ENCODE results near the gene SPTBN4. TPM values are rescaled to one million over a fixed set of nuclear protein-coding genes. Genes with fewer than 3 reads are reported as not detected.
"Not testable (repeated sequence)": the region's sequence is repeated elsewhere in the genome, so short reads cannot be mapped to it uniquely, and the experiment has no call there.

SPTBN4 gene
- polyA plus RNA-seq, 6 donors from 2014 or later = not detected

DNA sequence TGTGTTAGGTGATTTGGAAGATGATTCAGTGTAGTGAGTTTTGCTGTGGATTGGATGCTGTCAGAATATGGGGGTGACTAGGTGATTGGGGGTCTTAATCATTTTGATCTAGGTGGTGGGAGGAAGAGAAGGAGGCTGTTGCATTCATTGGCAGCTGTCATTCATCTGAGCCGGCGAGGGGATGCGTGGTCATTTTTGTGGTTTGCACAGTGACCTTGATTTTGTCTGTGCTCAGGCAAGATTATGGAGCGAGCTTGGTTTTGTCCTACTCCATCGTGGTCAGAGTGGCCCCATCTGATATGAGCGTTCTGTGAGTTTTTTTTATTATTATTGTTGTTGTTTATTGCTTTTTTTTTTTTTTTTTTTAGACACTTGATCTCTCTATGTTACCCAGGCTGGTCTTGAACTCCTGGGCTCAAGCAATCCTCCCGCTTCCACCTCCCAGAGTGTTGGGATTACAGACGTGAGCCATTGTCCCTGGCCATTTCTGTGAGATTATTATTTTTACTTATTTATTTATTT lies 42.0 kb downstream of the SPTBN4 start:
- ATAC-seq (ENCODE audit: low read depth in 2 of 2) = no peak
- H3K36me3 Mint-ChIP-seq = peaks cover 0 to under 1% of the 10 kb centered on the region in 2 donors
- H3K9me3 Mint-ChIP-seq = peaks cover 0 to 6% (median 0%) of the 10 kb centered on the region in 7 donors
- H3K27ac Mint-ChIP-seq = no peak overlapping the region
- peaks cover 6 to 14% (median 9%) of the 10 kb centered on the region in 3 donors for H3K4me1 Mint-ChIP-seq
- no peak overlapping the region for H3K4me3 Mint-ChIP-seq
- DNase-seq = no peak
- peaks cover 46 to 72% (median 67%) of the 10 kb centered on the region in 3 donors for H3K27me3 Mint-ChIP-seq

DNA sequence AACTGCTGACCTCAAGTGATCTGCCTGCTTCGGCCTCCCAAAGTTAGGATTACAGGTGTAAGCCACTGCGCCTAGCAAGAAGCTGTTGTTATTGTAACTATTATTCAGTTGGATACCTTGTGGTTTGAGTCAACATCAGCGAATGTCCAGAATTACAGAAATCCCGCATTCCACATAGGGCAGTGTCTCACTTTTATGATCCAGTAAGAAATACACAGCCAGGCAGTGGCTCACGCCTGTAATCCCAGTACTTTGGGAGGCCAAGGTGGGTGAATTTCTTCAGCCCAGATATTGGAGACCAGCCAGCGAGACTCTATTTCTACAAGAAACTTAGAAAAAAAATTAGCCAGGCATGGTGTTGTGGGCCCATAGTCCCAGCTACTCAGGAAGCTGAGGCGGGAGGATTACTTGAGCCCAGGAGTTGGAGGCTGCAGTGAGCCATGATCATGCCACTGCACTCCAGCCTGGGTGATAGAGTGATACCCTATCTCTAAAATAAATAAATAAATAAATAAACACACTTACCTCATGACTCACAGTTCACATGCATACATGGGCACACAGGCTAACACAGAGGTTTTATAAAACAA lies 43.8 kb downstream of the SPTBN4 start:
- no peak overlapping the region for H3K4me3 Mint-ChIP-seq
- DNase-seq (no peak), ATAC-seq (ENCODE audit: low read depth in 2 of 2) (no peak)
- H3K27me3 Mint-ChIP-seq = peaks cover 49 to 66% (median 63%) of the 10 kb centered on the region in 3 donors
- peaks cover 0 to 4% (median 0%) of the 10 kb centered on the region in 7 donors for H3K9me3 Mint-ChIP-seq
- H3K4me1 Mint-ChIP-seq = peaks cover 6 to 8% (median 7%) of the 10 kb centered on the region in 3 donors
- no peak overlapping the region for H3K27ac Mint-ChIP-seq
- H3K36me3 Mint-ChIP-seq = peaks cover 0 to 5% of the 10 kb centered on the region in 2 donors

DNA sequence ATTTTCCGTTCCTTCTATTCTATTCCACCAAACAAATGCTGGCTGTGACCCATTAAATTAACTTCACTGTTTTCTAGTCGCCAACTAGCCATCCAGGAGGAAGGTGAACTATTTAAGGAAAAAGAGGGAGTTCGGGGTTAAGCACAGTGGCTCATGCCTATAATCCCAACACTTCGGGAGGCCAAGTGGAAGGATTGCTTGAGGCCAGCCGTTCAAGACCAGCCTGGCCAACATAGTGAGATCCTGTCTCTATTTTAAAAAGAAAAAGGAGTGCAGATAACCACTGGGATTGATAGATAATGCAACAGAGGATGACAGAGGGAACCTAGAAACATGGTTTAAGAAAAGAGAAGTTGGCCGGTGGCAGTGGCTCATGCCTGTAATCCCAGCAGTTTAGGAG lies 44.7 kb downstream of the SPTBN4 start:
- peaks cover 0 to 5% of the 10 kb centered on the region in 2 donors for H3K36me3 Mint-ChIP-seq
- no peak for ATAC-seq (ENCODE audit: low read depth in 2 of 2)
- peak overlapping the region in 1 of 6 donors; percentile 82 for H3K27ac Mint-ChIP-seq
- no peak for DNase-seq
- peaks cover 0 to 4% (median 0%) of the 10 kb centered on the region in 7 donors for H3K9me3 Mint-ChIP-seq
- peaks cover 47 to 63% (median 59%) of the 10 kb centered on the region in 3 donors for H3K27me3 Mint-ChIP-seq
- no peak overlapping the region for H3K4me3 Mint-ChIP-seq
- H3K4me1 Mint-ChIP-seq = peaks cover 6 to 8% (median 7%) of the 10 kb centered on the region in 3 donors

DNA sequence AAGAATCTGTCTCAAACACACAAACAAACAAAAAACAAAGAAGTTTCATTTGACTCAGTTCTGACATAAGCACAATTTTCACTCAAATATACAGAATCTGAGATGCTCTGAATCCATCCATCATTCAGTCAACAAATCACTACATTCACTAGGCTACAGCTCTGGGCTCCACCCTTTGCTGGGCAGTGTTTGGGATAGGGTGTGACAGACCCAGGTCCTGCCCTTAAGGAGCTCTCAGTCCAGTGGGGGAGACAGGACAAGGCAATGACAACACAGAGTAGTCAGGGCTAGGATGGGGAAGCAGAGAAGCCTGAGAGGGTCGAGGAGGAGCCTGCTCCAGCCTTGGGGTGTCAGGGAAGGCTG lies 45.3 kb downstream of the SPTBN4 start:
- Mint-ChIP-seq H3K9me3 (peaks cover 0 to 4% (median 0%) of the 10 kb centered on the region in 7 donors), H3K27me3 (peaks cover 53 to 69% (median 64%) of the 10 kb centered on the region in 3 donors), H3K4me3 (peak overlapping the region in 5 of 8 donors; percentile 9 to 66 (median 47)), H3K4me1 (peaks cover 6 to 8% (median 7%) of the 10 kb centered on the region in 3 donors), H3K27ac (peak overlapping the region in 1 of 6 donors; percentile 44), H3K36me3 (peaks cover 0 to 5% of the 10 kb centered on the region in 2 donors)
- ATAC-seq (ENCODE audit: low read depth in 2 of 2) = no peak
- no peak for DNase-seq

DNA sequence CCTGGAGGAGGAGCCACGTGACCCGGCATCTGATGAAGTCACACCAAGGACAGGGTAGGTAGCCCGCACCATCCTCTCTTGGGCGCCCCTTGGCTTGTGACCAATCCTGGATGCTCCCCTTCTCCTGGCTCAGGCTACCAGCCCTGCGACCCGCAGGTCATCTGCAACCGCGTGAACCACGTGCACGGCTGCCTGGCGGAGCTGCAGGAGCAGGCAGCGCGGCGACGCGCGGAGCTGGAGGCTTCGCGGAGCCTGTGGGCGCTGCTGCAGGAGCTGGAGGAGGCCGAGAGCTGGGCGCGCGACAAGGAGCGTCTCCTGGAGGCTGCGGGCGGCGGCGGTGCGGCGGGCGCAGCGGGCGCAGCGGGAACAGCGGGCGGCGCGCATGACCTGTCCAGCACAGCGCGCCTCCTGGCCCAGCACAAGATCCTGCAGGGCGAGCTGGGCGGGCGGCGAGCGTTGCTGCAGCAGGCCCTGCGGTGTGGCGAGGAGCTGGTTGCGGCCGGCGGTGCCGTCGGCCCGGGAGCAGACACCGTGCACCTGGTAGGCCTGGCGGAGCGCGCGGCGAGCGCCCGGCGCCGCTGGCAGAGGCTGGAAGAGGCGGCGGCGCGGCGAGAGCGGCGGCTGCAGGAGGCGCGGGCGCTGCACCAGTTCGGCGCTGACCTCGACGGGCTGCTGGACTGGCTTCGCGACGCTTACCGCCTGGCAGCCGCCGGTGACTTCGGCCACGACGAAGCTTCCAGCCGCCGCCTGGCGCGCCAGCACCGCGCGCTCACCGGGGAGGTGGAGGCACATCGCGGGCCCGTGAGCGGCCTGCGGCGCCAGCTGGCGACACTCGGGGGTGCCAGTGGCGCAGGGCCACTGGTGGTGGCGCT lies 45.9 kb downstream of the SPTBN4 start:
- Mint-ChIP-seq H3K4me1 (peaks cover 6 to 8% (median 7%) of the 10 kb centered on the region in 3 donors), H3K27ac (no peak overlapping the region), H3K9me3 (peaks cover 0 to 4% (median 0%) of the 10 kb centered on the region in 7 donors), H3K27me3 (peaks cover 58 to 72% (median 69%) of the 10 kb centered on the region in 3 donors), H3K4me3 (peak overlapping the region in 3 of 8 donors; percentile 9 to 66 (median 50)), H3K36me3 (peaks cover 0 to 5% of the 10 kb centered on the region in 2 donors)
- DNase-seq (no peak), ATAC-seq (ENCODE audit: low read depth in 2 of 2) (no peak)

DNA sequence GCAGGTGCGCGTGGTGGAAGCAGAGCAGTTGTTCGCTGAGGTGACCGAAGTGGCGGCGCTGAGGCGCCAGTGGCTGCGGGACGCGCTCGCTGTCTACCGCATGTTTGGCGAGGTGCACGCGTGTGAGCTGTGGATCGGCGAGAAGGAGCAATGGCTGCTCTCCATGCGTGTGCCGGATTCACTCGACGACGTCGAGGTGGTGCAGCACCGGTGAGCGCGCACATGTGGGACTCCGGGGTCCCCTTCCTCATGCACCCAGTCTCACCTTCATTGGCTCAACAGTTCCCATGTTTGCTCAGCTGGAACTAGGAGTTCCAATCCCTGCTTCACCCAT lies 46.5 kb downstream of the SPTBN4 start:
- no peak for DNase-seq
- H3K27ac Mint-ChIP-seq = no peak overlapping the region
- H3K4me3 Mint-ChIP-seq = no peak overlapping the region
- H3K4me1 Mint-ChIP-seq = peaks cover 6 to 8% (median 7%) of the 10 kb centered on the region in 3 donors
- peaks cover 58 to 70% (median 64%) of the 10 kb centered on the region in 3 donors for H3K27me3 Mint-ChIP-seq
- no peak for ATAC-seq (ENCODE audit: low read depth in 2 of 2)
- H3K36me3 Mint-ChIP-seq = peaks cover 0 to 5% of the 10 kb centered on the region in 2 donors
- H3K9me3 Mint-ChIP-seq = peaks cover 0 to 4% (median 0%) of the 10 kb centered on the region in 7 donors

DNA sequence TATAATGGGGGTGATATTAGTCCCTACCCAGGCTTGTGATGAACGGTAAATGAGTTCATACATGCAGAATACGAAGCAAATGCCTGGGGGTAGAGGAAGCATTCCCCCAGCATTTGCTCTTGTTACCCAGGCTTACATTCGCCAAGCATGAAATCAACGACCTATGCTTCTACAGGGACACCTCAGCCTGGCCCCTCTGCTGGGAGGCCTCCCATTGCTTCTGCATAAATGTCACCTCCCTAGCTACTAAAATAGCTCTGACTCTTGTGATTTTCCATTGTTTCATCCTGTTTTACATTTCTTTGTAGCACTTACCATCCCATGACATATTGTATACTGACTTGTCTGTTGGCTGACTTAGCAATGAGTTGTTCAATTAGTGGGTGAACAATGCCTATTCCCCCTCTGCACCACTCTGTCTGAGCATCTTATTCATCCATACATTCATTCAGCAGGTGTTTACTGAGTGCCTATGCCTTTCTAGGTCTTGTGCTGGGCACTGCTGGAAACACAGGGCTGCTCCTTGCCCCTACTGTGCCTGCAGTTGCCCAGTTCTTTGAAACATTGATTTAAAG lies 47.0 kb downstream of the SPTBN4 start:
- peaks cover 0 to 4% (median 0%) of the 10 kb centered on the region in 7 donors for H3K9me3 Mint-ChIP-seq
- ATAC-seq (ENCODE audit: low read depth in 2 of 2) (no peak), DNase-seq (no peak)
- H3K4me3 Mint-ChIP-seq = peak overlapping the region in 1 of 8 donors; percentile 69
- H3K27me3 Mint-ChIP-seq = peaks cover 54 to 65% (median 59%) of the 10 kb centered on the region in 3 donors
- H3K27ac Mint-ChIP-seq = peak overlapping the region in 1 of 6 donors; percentile 58
- peaks cover 0 to 5% of the 10 kb centered on the region in 2 donors for H3K36me3 Mint-ChIP-seq
- H3K4me1 Mint-ChIP-seq = peaks cover 6 to 8% (median 7%) of the 10 kb centered on the region in 3 donors

DNA sequence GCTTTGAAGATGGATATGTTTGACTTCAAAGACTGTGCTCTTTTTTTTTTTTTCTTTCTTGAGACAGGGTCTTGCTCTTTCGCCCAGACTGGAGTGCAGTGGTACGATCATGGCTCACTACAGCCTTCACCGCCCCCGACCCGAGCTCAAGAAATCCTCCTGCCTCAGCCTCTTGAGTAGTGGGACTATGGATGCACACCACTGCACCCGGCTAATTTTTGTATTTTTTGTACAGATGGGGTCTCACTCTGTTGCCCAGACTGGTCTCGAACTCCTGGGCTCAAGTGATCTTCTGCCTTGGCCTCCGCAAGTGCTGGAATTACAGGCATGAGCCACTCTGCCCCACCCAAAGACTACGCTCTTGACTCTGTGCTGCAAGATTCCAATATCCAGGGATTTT lies 50.4 kb downstream of the SPTBN4 start:
- Mint-ChIP-seq H3K9me3 (peaks cover 0 to 4% (median 0%) of the 10 kb centered on the region in 7 donors), H3K27ac (no peak overlapping the region), H3K36me3 (peaks cover 0 to 5% of the 10 kb centered on the region in 2 donors), H3K4me1 (peaks cover 2 to 10% (median 5%) of the 10 kb centered on the region in 3 donors), H3K4me3 (no peak overlapping the region), H3K27me3 (peaks cover 40 to 70% (median 52%) of the 10 kb centered on the region in 3 donors)
- DNase-seq (no peak), ATAC-seq (ENCODE audit: low read depth in 2 of 2) (no peak)

DNA sequence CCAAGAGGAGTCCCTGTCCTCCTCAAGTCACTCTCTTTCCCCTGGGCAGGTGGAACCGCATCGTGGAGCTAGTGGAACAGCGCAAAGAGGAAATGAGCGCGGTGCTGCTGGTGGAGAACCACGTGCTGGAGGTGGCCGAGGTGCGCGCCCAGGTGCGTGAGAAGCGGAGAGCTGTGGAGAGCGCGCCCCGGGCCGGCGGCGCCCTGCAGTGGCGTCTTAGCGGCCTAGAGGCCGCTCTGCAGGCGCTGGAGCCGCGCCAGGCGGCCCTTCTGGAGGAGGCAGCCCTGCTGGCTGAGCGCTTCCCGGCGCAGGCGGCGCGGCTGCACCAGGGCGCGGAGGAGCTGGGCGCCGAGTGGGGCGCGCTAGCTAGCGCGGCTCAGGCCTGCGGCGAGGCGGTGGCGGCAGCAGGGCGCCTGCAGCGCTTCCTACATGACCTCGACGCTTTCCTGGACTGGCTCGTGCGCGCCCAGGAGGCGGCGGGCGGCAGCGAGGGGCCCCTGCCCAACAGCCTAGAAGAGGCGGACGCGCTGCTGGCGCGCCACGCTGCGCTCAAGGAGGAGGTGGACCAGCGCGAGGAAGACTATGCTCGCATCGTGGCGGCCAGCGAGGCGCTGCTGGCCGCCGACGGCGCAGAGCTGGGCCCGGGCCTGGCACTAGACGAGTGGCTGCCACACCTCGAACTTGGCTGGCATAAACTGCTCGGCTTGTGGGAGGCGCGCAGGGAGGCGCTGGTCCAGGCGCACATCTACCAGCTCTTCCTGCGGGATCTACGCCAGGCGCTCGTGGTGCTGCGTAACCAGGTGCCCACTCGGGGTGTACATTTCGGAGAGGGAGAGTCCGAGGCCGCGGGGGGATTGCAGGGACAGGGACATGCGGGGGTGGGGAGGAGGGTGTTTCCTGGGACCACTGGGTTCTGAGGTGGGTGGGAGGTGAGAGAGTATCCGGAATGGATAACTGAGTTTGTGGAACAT lies 52.8 kb downstream of the SPTBN4 start:
- Mint-ChIP-seq H3K36me3 (no peaks in the 10 kb centered on the region), H3K4me3 (no peak overlapping the region), H3K27ac (no peak overlapping the region), H3K27me3 (peaks cover 32 to 56% (median 40%) of the 10 kb centered on the region in 3 donors), H3K4me1 (peaks cover 0 to 8% (median 0%) of the 10 kb centered on the region in 3 donors), H3K9me3 (peaks cover 0 to 3% (median 0%) of the 10 kb centered on the region in 7 donors)
- no peak for DNase-seq
- ATAC-seq (ENCODE audit: low read depth in 2 of 2) = no peak

DNA sequence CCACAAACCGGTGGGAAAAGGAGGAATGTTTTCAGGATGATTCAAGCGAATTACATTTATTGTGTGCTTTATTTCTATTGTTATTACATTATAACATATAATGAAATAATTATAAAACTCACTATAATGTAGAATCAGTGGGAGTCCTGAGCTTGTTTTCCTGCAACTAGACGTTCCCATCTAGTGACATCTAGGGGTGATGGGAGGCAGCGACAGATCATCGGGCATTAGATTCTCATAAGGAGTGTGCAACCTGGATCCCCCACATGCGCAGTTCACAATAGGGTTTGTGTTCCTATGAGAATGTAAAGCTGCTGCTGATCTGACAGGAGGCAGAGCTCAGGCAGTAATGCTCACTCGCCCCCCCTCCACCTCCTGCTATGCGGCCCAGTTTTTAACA lies 54.5 kb downstream of the SPTBN4 start:
- peaks cover 0 to 3% (median 0%) of the 10 kb centered on the region in 7 donors for H3K9me3 Mint-ChIP-seq

DNA sequence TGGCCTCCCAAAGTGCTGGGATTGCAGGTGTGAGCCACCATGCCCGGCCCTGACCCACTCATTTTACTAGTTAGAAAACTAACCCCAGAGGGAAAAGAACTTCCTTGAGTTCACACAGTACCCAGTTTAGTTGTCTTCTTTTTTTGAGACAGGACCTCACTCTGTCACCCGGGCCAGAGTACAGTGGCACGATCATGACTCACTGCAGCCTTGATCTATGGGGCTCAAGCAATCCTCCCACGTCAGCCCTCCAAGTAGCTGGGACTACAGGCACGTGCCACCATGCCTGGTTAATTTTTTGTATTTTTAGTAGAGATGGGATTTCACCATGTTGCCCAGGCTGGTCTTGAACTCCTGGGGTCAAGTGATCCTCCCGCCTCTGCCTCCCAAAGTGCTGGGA lies 55.1 kb downstream of the SPTBN4 start:
- not testable (repeated sequence) for ATAC-seq (ENCODE audit: low read depth in 2 of 2); H3K36me3 Mint-ChIP-seq; DNase-seq; H3K9me3 Mint-ChIP-seq; H3K4me1 Mint-ChIP-seq
- H3K27ac Mint-ChIP-seq = peak overlapping the region in 1 of 6 donors; percentile 44
- H3K27me3 Mint-ChIP-seq = peaks cover 32 to 60% (median 47%) of the 10 kb centered on the region in 3 donors
- peak overlapping the region in 1 of 8 donors; percentile 35 for H3K4me3 Mint-ChIP-seq

More for the DNA sequence above, 54.5 kb downstream of the SPTBN4 start:
- DNase-seq = no peak
- no peaks in the 10 kb centered on the region for H3K36me3 Mint-ChIP-seq
- no peak for ATAC-seq (ENCODE audit: low read depth in 2 of 2)
- H3K4me3 Mint-ChIP-seq = no peak overlapping the region
- peaks cover 30 to 61% (median 47%) of the 10 kb centered on the region in 3 donors for H3K27me3 Mint-ChIP-seq
- H3K4me1 Mint-ChIP-seq = peaks cover 0 to 8% (median 0%) of the 10 kb centered on the region in 3 donors
- peak overlapping the region in 1 of 6 donors; percentile 47 for H3K27ac Mint-ChIP-seq

All from naive B cell (primary cell).